Ammon's horn (tissue), 1 donor: Measurements from ENCODE around the gene COX6B1.
"Not testable (repeated sequence)": the region's sequence is repeated elsewhere in the genome, so short reads cannot be mapped to it uniquely, and the experiment has no call there.

Experiments used
- DNase-seq: peaks from one replicate; pipeline ENCODE4 v3.0.0-alpha.2; 2016; ENCODE audit warnings: low spot score

The COX6B1 gene

DNA sequence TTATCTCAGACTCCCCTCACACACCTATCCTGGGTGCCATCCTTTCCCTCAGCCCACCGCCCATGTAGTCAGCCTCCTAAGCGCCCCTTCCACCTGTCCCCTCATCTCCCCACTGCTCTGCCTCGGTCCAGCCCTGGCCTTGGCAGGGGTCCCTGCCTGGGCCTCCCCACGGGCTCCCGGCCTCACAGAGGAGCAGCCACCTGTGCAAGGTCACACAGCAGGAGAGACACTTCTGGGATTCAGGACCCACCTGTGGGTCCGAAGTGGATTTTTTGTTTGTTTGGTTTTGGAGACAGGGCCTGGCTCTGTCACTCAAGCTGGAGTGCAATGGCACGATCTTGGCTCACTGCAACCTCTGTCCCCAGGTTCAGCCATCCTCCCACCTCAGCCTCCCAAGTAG lies 17.5 kb downstream of the COX6B1 start:
- DNase-seq: no peak

DNA sequence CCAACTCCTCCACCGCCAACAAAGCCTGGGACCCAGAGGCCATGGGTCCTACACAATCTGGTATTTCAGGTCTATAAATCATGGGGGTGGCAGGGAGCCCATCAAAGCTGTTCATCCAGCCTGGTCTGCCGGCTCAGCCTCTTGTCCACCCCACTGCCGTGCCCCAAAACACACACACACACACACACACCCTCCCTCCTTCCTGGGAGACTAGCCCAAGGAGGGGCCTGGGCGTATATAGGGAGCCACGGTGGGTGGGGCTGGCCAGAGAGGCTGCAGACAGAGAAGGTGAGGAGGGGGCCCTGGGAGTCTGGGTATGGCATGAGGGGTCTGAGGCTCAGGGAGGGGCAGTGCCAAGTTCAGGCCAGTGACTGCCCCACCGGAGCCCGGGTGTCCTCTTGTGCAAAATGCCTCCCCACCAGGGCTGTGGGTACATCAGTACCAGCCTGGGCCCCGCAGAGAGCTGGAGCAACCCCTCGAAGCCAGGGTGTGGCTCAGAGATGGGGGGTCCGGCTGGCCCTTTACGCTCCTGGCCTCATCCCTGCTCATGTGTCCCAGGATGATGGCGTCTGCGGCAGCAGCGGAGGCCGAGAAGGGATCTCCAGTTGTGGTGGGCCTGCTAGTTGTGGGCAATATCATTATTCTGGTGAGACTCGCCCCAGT lies 18.3 kb downstream of the COX6B1 start, which contains the start of gene UPK1A:
TSS of gene UPK1A (plus strand) at position 267 of the 663 bp plus-strand sequence. CDS start at position 563, 296 bp downstream.
- DNase-seq: no peak

GRCh38 chr19:35669566-35669965 lies 21.4 kb downstream of the COX6B1 start:
- DNase-seq: no peak

GRCh38 chr19:35669974-35670373 lies 21.9 kb downstream of the COX6B1 start:
- DNase-seq: no peak

DNA sequence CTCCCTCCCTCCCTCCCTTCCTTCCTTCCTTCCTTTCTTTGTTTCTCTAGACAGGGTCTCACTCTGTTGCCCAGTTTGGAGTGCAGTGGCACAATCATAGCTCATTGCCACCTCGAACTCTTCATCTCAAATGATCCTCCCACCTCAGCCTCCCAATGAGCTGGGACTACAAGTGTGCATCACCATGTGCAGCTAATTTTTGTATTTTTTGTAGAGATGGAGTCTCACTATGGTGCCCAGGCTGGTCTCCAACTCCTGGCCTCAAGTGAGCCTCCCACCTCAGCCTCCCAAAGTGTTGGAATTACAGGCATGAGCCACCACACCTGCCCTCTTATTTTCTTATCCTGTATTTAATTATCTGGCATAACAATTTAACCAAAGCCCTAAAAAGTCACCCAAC lies 22.6 kb downstream of the COX6B1 start:
- DNase-seq: no peak

DNA sequence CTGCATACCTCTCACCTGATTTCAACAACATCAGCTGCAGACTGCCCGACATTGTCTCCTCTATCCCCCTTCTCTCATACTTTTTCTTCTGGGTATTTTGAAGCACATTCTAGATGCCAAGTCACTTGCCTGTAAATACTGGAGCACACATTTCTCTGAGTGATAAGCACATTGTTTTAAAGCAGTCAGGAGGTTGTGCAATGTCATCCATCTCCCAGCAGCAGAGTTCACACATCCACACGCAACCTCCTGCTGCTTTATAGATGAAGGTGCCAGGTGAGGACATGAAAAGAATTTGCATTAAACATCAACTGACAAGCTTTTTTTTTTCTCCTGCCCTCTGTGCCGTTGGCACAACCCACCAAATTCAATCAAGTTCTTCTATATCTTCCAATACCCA lies 23.7 kb downstream of the COX6B1 start:
- no peak for DNase-seq

DNA sequence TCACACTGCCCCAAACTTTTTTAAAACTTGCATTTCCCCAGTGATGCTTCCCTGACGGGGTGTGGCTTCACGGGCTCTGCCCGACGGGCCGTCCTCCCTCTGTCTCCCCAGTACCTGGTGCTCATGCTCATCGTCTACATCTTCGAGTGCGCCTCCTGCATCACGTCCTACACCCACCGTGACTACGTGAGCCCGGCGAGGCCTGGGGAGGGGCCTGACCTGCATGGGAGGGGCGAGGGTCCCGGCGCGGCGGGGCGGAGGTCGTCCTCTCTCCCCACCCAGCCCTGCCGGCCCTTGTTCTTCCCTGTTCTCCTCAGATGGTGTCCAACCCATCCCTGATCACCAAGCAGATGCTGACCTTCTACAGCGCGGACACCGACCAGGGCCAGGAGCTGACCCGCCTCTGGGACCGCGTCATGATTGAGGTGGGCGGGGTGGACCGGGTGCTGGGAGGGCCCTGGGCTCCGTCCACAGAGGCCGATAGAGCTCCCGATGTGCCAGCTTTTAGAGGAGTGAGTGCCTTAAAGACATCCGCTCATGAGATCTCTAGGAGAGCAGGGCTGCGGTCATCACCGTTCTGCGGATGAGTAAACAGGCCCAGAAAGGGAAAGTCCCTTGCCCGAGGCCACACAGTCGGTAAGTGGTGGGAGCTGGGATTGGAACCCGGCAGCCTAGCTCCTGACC lies 25.1 kb downstream of the COX6B1 start:
- DNase-seq: no peak

DNA sequence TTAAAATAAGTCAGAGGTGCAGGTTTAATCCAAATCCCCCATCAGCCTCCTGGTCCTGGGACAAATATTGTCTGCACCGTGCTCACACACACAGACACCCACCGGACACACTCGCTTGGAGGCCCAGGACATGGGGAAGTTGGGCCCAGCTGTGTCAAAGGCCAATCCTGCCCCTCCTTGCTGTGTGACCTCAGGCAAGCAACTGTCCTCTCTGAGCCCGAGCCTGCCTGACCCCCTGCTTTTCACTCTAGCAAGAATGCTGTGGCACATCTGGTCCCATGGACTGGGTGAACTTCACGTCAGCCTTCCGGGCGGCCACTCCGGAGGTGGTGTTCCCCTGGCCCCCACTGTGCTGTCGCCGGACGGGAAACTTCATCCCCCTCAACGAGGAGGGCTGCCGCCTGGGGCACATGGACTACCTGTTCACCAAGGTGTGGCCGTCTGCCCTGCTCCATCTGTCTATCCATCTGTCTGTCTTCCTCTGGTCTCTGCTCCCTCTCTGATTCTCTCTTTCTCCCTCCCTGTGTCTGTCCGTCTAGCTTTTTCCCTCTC lies 27.5 kb downstream of the COX6B1 start:
- DNase-seq: no peak

DNA sequence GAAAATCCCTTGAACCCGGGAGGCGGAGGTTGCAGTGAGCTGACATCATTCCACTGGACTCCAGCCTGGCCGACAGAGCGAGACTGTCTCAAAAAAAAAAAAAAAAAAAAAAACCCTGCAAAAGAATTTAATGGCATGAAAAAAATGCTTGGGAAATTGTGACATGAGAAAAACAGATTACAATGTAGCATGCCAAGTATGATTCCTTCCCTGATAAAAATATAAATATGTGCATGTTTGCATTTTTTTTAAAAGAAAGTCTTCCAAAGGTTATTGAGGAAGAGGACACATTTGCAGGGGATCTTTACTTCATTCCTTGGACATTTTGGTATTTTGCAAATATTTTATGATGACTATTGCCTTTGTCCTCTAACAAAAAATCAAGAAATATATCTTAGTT lies 41.7 kb downstream of the COX6B1 start:
- DNase-seq: no peak

DNA sequence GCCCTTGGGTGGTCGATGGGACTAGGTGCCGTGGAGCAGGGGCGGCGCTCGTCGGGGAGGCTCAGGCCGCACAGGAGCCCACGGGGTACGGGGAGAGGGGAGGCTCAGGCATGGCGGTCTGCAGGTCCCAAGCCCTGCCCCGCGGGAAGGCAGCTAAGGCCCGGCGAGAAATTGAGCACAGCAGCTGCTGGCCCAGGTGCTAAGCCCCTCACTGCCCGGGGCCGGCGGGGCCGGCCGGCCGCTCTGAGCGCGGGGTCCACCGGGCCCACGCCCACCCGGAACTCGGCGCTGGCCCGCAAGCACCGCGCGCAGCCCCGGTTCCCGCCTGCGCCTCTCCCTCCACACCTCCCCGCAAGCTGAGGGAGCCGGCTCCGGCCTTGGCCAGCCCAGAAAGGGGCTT lies 43.0 kb downstream of the COX6B1 start:
- DNase-seq: not testable (repeated sequence)

- DNase-seq: no peak
Observed at GRCh38 chr19:35692010-35692409, 43.9 kb downstream of the COX6B1 start.

DNA sequence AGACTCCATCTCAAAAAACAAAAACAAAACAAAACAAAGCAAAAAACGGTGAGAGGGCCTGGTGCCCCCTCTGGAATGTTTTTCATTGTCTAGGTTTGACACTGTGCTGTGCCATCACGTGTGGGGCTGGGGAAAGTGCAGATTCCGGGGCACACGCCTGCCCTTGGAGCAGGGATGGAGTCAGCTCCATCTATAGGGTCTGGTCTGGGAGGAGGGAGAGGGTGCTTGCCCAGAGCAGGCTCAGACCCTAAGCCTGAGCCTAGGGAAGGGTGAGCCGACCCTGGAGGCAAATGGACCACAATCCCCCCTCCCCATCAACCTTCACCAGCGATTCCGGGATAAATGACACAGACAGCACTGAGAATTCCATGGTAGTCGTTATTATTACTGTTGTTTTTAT lies 45.3 kb downstream of the COX6B1 start:
- no peak for DNase-seq

GRCh38 chr19:35693835-35694599 lies 45.9 kb downstream of the COX6B1 start:
- DNase-seq: peak; percentile 95

GRCh38 chr19:35695895-35696422 lies 47.8 kb downstream of the COX6B1 start:
- DNase-seq: no peak

DNA sequence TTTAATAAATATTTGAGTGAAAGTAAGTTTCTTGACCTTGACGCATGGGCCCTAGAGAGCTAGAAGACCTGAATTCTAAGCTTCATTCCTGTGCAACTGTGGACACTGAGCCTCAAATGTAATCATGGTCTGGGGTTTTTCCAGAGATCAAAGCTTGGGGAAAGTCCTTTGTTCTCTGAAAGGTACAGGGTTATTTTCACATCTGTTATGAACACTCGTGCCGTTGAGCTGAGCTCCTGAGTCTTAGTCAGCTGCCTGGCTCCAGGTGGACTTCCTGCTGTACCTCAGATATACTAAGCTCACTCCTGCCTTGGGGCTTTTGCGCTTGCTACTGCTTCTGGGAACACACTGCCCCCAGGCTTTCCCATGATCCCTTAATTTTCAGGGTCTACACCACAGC lies 48.7 kb downstream of the COX6B1 start:
- DNase-seq: no peak

- DNase-seq: peak; percentile 100
Observed at GRCh38 chr19:35702223-35703012, 54.3 kb downstream of the COX6B1 start.

- no peak for DNase-seq
Observed at GRCh38 chr19:35703343-35703742, 55.2 kb downstream of the COX6B1 start.

- DNase-seq: no peak
Observed at GRCh38 chr19:35704218-35704617, 56.1 kb downstream of the COX6B1 start, which contains the start of gene ZBTB32. Gene ZBTB32 (plus strand): TSS chr19:35704558. CDS start chr19:35714627, 10,069 bp downstream.
